H1 (cell line): ENCODE data around the gene CAMK2G. TPM values are rescaled to one million over a fixed set of nuclear protein-coding genes. Genes with fewer than 3 reads are reported as not detected.

Experiments used
- CTCF ChIA-PET: fragments of 300-600 bp; sonication (Branson Sonifier 250); formaldehyde crosslinking; loops from one replicate; lab custom pipeline; 2021; ENCODE audit not compliant: partially characterized antibody; lab: Charles Lee
- POLR2A ChIA-PET: fragments of 300-600 bp; sonication (Branson Sonifier 250); formaldehyde crosslinking; loops from one replicate; lab custom pipeline; 2021; ENCODE audit warnings: inconsistent platforms; ENCODE audit not compliant: partially characterized antibody; lab: Charles Lee
- DNase-seq, 2 experiments: peaks; one replicate each; pipeline versions ENCODE4 v3.0.0 to v3.0.0-alpha.2; 2010 to 2022; ENCODE audit warnings: low spot score in 2 of 2, low read depth in 1 of 2, mixed read lengths in 1 of 2
- FAIRE-seq: peaks from 2 replicates; lab custom pipeline; 2011; peaks lifted over from hg19 to GRCh38; lab: Jason Lieb, UNC
- H2AFZ ChIP-seq: 2 replicates; pipeline ENCODE4 v1.8.1; 2012; ENCODE audit warnings: low read length, inconsistent platforms
- H2AK5ac ChIP-seq: 2 replicates; pipeline ENCODE4 v1.6.1; 2013; ENCODE audit warnings: low read depth, low read length
- H2BK120ac ChIP-seq: replicated peaks from 2 replicates; pipeline ENCODE3; 2013; ENCODE audit warnings: low read depth, low read length, inconsistent platforms
- H2BK12ac ChIP-seq: 2 replicates; pipeline ENCODE4 v1.6.1; 2013; ENCODE audit warnings: low read depth, low read length
- H2BK15ac ChIP-seq: 2 replicates; pipeline ENCODE4 v1.6.1; 2013; ENCODE audit warnings: low read length
- H2BK20ac ChIP-seq: 2 replicates; pipeline ENCODE4 v1.6.1; 2013; ENCODE audit warnings: low read length
- H2BK5ac ChIP-seq: 2 replicates; pipeline ENCODE4 v1.6.1; 2013; ENCODE audit warnings: low read depth, low read length
- H3K14ac ChIP-seq: 2 replicates; pipeline ENCODE4 v1.6.1; 2013; ENCODE audit warnings: inconsistent platforms; ENCODE audit not compliant: insufficient read length
- H3K18ac ChIP-seq: 2 replicates; pipeline ENCODE4 v1.6.1; 2013; ENCODE audit warnings: low read length; ENCODE audit errors: extremely low read depth
- H3K23ac ChIP-seq: 2 replicates; pipeline ENCODE4 v1.6.1; 2013; ENCODE audit warnings: inconsistent platforms; ENCODE audit not compliant: insufficient read length
- H3K23me2 ChIP-seq: 2 replicates; pipeline ENCODE4 v1.6.1; 2013; ENCODE audit warnings: low read depth, low read length
- H3K27ac ChIP-seq: 2 replicates; pipeline ENCODE4 v1.6.1; 2011; ENCODE audit warnings: low read depth, low read length, inconsistent platforms
- H3K27me3 ChIP-seq, 4 experiments: replicated peaks in 1 of 4; 1 replicate in 1 of 4; 2 replicates in 3 of 4; pipeline versions ENCODE4 v1.6.1 to v1.8.1; 2011 to 2013; ENCODE audit warnings: low read length in 3 of 4, mild to moderate bottlenecking in 3 of 4, inconsistent platforms in 2 of 4, mixed read lengths in 2 of 4, moderate library complexity in 1 of 4; ENCODE audit not compliant: control insufficient read depth in 3 of 4, insufficient read depth in 3 of 4; ENCODE audit errors: extremely low read depth in 1 of 4
- H3K36me3 ChIP-seq, 4 experiments: 2 replicates each; pipeline versions ENCODE4 v1.6.1 to v1.8.1; 2011 to 2013; ENCODE audit warnings: mild to moderate bottlenecking in 4 of 4, low read length in 3 of 4, moderate library complexity in 2 of 4, control low read depth in 1 of 4, inconsistent platforms in 1 of 4; ENCODE audit not compliant: insufficient read depth in 4 of 4, control insufficient read depth in 2 of 4
- H3K4ac ChIP-seq: replicated peaks from 2 replicates; pipeline ENCODE3; 2013; ENCODE audit warnings: low read length, low read depth, mixed read lengths, inconsistent platforms; ENCODE audit not compliant: insufficient read length
- H3K4me1 ChIP-seq, 4 experiments: replicated peaks in 1 of 4; 1 replicate in 1 of 4; 2 replicates in 3 of 4; pipeline versions ENCODE4 v1.6.1 to v1.8.1; 2011 to 2013; ENCODE audit warnings: low read length in 3 of 4, inconsistent platforms in 2 of 4, mixed read lengths in 1 of 4; ENCODE audit not compliant: insufficient read depth in 4 of 4, control insufficient read depth in 3 of 4
- H3K4me2 ChIP-seq, 2 experiments: 2 replicates each; pipeline versions ENCODE4 v1.6.1 to v1.8.1; 2011 to 2013; ENCODE audit warnings: low read depth in 2 of 2, low read length in 2 of 2, control low read depth in 1 of 2, inconsistent platforms in 1 of 2, mild to moderate bottlenecking in 1 of 2; ENCODE audit not compliant: insufficient read depth in 1 of 2
- H3K4me3 ChIP-seq, 4 experiments: fragments of 200-600, 300-600 bp in 1 of 4; sonication (generic), shearing (Covaris generic), sonication (Bioruptor Twin) in 1 of 4; 2 replicates each; pipeline versions ENCODE4 v1.5.1 to v1.8.1; 2011 to 2016; ENCODE audit warnings: low read length in 4 of 4, low read depth in 3 of 4, control low read depth in 2 of 4, inconsistent platforms in 2 of 4, mild to moderate bottlenecking in 2 of 4, mixed read lengths in 1 of 4, moderate library complexity in 1 of 4; ENCODE audit not compliant: insufficient read depth in 2 of 4; ENCODE audit errors: extremely low read depth in 1 of 4
- H3K56ac ChIP-seq: replicated peaks from 2 replicates; pipeline ENCODE3; 2013; ENCODE audit warnings: low read depth, mild to moderate bottlenecking, mixed read lengths, low read length, inconsistent platforms; ENCODE audit not compliant: insufficient read length
- H3K79me1 ChIP-seq: 2 replicates; pipeline ENCODE4 v1.6.1; 2013; ENCODE audit warnings: low read depth, low read length, control low read depth
- H3K79me2 ChIP-seq, 2 experiments: 2 replicates each; pipeline versions ENCODE4 v1.6.1 to v1.8.1; 2012 to 2013; ENCODE audit warnings: low read length in 2 of 2, mild to moderate bottlenecking in 2 of 2, inconsistent platforms in 1 of 2; ENCODE audit not compliant: insufficient read depth in 2 of 2, control insufficient read depth in 1 of 2
- H3K9ac ChIP-seq, 4 experiments: replicated peaks in 1 of 4; 1 replicate in 1 of 4; 2 replicates in 3 of 4; pipeline versions ENCODE4 v1.6.1 to v1.8.1; 2011 to 2013; ENCODE audit warnings: low read depth in 3 of 4, low read length in 3 of 4, control low read depth in 2 of 4, mild to moderate bottlenecking in 2 of 4, moderate library complexity in 2 of 4, inconsistent platforms in 1 of 4; ENCODE audit errors: extremely low read depth in 1 of 4
- H3K9me3 ChIP-seq, 2 experiments: 2 replicates each; pipeline versions ENCODE4 v1.6.1 to v1.8.1; 2012 to 2013; ENCODE audit warnings: mild to moderate bottlenecking in 2 of 2, moderate library complexity in 2 of 2, control low read depth in 1 of 2, inconsistent platforms in 1 of 2, low read depth in 1 of 2, low read length in 1 of 2, mixed read lengths in 1 of 2; ENCODE audit not compliant: insufficient read depth in 2 of 2
- H4K20me1 ChIP-seq, 2 experiments: replicated peaks in 1 of 2; 2 replicates each; pipeline versions ENCODE3 to v1.8.1; 2011 to 2013; ENCODE audit warnings: inconsistent platforms in 2 of 2, low read length in 2 of 2, mild to moderate bottlenecking in 1 of 2; ENCODE audit not compliant: insufficient read depth in 2 of 2, control insufficient read depth in 1 of 2
- H4K5ac ChIP-seq: 2 replicates; pipeline ENCODE4 v1.6.1; 2013; ENCODE audit warnings: low read length, low read depth, mixed read lengths, inconsistent platforms; ENCODE audit not compliant: insufficient read length
- H4K8ac ChIP-seq: 2 replicates; pipeline ENCODE4 v1.8.0; 2013; ENCODE audit warnings: mild to moderate bottlenecking, moderate library complexity, low read length, inconsistent platforms; ENCODE audit not compliant: insufficient read depth; ENCODE audit errors: extremely low read depth
- H4K91ac ChIP-seq: replicated peaks from 2 replicates; pipeline ENCODE3; 2013; ENCODE audit warnings: low read length, mixed read lengths, inconsistent platforms; ENCODE audit not compliant: insufficient read length
- ASH2L ChIP-seq: fragments of 200-600, 300-600 bp; sonication (generic); IDR thresholded peaks from one replicate; pipeline ENCODE4 v1.7.1; 2017; ENCODE audit warnings: low read length
- CREB1 ChIP-seq: IDR thresholded peaks from 2 replicates; pipeline ENCODE4 v1.6.1; 2012; ENCODE audit warnings: inconsistent platforms
- HDAC2 ChIP-seq, 2 experiments: fragments of 300-600 bp in 1 of 2; sonication (generic) in 1 of 2; IDR thresholded peaks; 2 replicates each; pipeline ENCODE4 v1.6.1; 2011 to 2012; ENCODE audit warnings: low read depth in 2 of 2, low read length in 2 of 2, mild to moderate bottlenecking in 2 of 2, moderate library complexity in 2 of 2, borderline replicate concordance in 1 of 2, inconsistent platforms in 1 of 2
- KDM5A ChIP-seq: fragments of 200-600 bp; IDR thresholded peaks from 2 replicates; pipeline ENCODE4 v1.7.1; 2012; ENCODE audit warnings: mild to moderate bottlenecking, low read length, inconsistent platforms, mixed read lengths
- NANOG ChIP-seq: IDR thresholded peaks from 2 replicates; pipeline ENCODE4 v1.6.1; 2011; ENCODE audit warnings: low read length, low read depth, mild to moderate bottlenecking, inconsistent platforms; ENCODE audit not compliant: insufficient read depth, poor library complexity, severe bottlenecking
- RAD21 ChIP-seq, 2 experiments: IDR thresholded peaks in 1 of 2; conservative IDR thresholded peaks in 1 of 2; 2 replicates each; pipeline ENCODE4 v1.6.1; 2011; ENCODE audit warnings: low read depth in 2 of 2, low read length in 2 of 2, improper control_type of control experiment in 1 of 2, inconsistent platforms in 1 of 2, mild to moderate bottlenecking in 1 of 2, moderate library complexity in 1 of 2
- RFX5 ChIP-seq: IDR thresholded peaks from 2 replicates; pipeline ENCODE4 v1.6.1; 2011; ENCODE audit warnings: low read depth, low read length, improper control_type of control experiment, borderline replicate concordance
- SIRT6 ChIP-seq: IDR thresholded peaks from one replicate; pipeline ENCODE4 v1.7.1; 2012; ENCODE audit warnings: low read length, inconsistent platforms
- SP1 ChIP-seq: IDR thresholded peaks from 2 replicates; pipeline ENCODE4 v1.6.1; 2011; ENCODE audit warnings: low read depth, low read length
- SUZ12 ChIP-seq: fragments of 200-600 bp; sonication (generic); IDR thresholded peaks from 2 replicates; pipeline ENCODE4 v1.6.1; 2012; ENCODE audit warnings: mild to moderate bottlenecking, inconsistent platforms, low read length, moderate library complexity, mixed read lengths
- YY1 ChIP-seq: IDR thresholded peaks from 2 replicates; pipeline ENCODE4 v1.6.1; 2011; ENCODE audit warnings: low read depth, mild to moderate bottlenecking, low read length
- WGBS, 2 experiments: shearing (Covaris generic) in 1 of 2; methylation state at CpG; one replicate each; pipeline versions ENCODE4 v1.1.6 to v1.1.7; 2013 to 2015; ENCODE audit warnings: low lambda C conversion rate in 2 of 2, mixed read lengths in 2 of 2, inconsistent platforms in 1 of 2, low coverage in 1 of 2, missing lambda C conversion rate in 1 of 2; ENCODE audit not compliant: insufficient replicate concordance in 2 of 2, insufficient coverage in 1 of 2, insufficient read length in 1 of 2; ENCODE audit errors: extremely low coverage in 1 of 2, missing lambda C conversion rate in 1 of 2; 5-methylcytosine and 5-hydroxymethylcytosine counted together
- polyA plus RNA-seq, 7 experiments: library from polyadenylated mRNA; depleted of rRNA in 3 of 7; stranded (reverse) in 5 of 7; unstranded in 2 of 7; fragments of >200 nt in 5 of 7; fragments of 200-250 nt in 2 of 7; gene quantifications; 1 replicate in 5 of 7; 2 replicates in 1 of 7; 4 replicates in 1 of 7; pipeline versions ENCODE4 v1.2.1 to v1.2.3, GENCODE V29; 2011 to 2013; ENCODE audit warnings: missing spikeins in 2 of 7, mixed read lengths in 2 of 7
- total RNA-seq: library from RNA; stranded (reverse); fragmentation: NEBNext Ultra II Directional; extraction: Animal tissue kit (Norgen Biotek cat#: 25700); gene quantifications from 2 replicates; pipeline ENCODE4 v1.2.1, GENCODE V29; 2021
- TF ChIP-seq, protein P1 (sequence below): IDR thresholded peaks from 2 replicates; pipeline ENCODE4 v1.6.1; 2012; ENCODE audit warnings: inconsistent platforms

The CAMK2G gene
- total and polyA plus RNA-seq, 2 of the 8 experiments (the other 6 are each of a cell fraction or from before 2014, with no cell fraction given), result 28.9 to 31.7 TPM

GRCh38 chr10:73915206-73915851 is 41.0 kb upstream of the CAMK2G start:
- DNase-seq, result no peak
- H2BK20ac ChIP-seq, result no peak overlapping the region
- H2BK12ac ChIP-seq, result no peak overlapping the region
- H3K23ac ChIP-seq, result no peak overlapping the region
- H4K91ac ChIP-seq, result no peak overlapping the region
- no peak overlapping the region for H2AK5ac ChIP-seq
- no peak overlapping the region for H2BK120ac ChIP-seq
- H3K9ac ChIP-seq, result no peak overlapping the region
- H3K18ac ChIP-seq, result no peak overlapping the region
- no peaks in the 10 kb centered on the region for H3K79me2 ChIP-seq
- no peak overlapping the region for H4K5ac ChIP-seq
- H3K27me3 ChIP-seq, result peaks cover 3 to 14% (median 11%) of the 10 kb centered on the region in 4 experiments; a peak in 6 of 7 replicates
- FAIRE-seq, result no peak
- no peak overlapping the region for H2AFZ ChIP-seq
- no peak overlapping the region for H2BK5ac ChIP-seq
- H3K36me3 ChIP-seq, result no peaks in the 10 kb centered on the region
- H3K23me2 ChIP-seq, result peaks cover 10% of the 10 kb centered on the region; the same call in 1 of the 2 replicates
- H3K14ac ChIP-seq, result no peak overlapping the region
- H4K8ac ChIP-seq, result no peak overlapping the region
- no peak overlapping the region for H3K4ac ChIP-seq
- CTCF ChIA-PET, result interaction anchor here (1.1 to 4.5 kb wide), 4 partner anchors 8 to 35 kb away, joined by 3 to 32 read pairs (median 8); no protein-coding TSS in a partner anchor
- TF ChIP-seq YY1 (no peak), RAD21 (IDR thresholded peaks at IDR 0.05 in 1 of 2, conservative IDR thresholded peaks at IDR 0.05 in 1 of 2; ENCODE audit: low read depth in 2 of 2, low read length in 2 of 2) (no peak), SP1 (no peak), SIRT6 (no peak), ASH2L (no peak), HDAC2 (IDR thresholded peaks at IDR 0.05; ENCODE audit: borderline replicate concordance in 1 of 2, low read depth in 2 of 2, low read length in 2 of 2) (no peak), RFX5 (no peak), NANOG (no peak), KDM5A (no peak), SUZ12 (no peak), CREB1 (no peak)
- TF ChIP-seq, protein P1, sequence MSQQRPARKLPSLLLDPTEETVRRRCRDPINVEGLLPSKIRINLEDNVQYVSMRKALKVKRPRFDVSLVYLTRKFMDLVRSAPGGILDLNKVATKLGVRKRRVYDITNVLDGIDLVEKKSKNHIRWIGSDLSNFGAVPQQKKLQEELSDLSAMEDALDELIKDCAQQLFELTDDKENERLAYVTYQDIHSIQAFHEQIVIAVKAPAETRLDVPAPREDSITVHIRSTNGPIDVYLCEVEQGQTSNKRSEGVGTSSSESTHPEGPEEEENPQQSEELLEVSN, result no peak
- no peaks in the 10 kb centered on the region for H3K79me1 ChIP-seq
- H4K20me1 ChIP-seq, result no peaks in the 10 kb centered on the region
- H3K56ac ChIP-seq, result no peak overlapping the region
- POLR2A ChIA-PET, result interaction anchor here (0.6 to 1.7 kb wide), 5 partner anchors 9 to 86 kb away, joined by 3 to 5 read pairs (median 3); no protein-coding TSS in a partner anchor
- no peak overlapping the region for H2BK15ac ChIP-seq
- no peak overlapping the region for H3K4me2 ChIP-seq
- H3K4me1 ChIP-seq, result peaks cover 3 to 20% (median 17%) of the 10 kb centered on the region in 4 experiments
- no peak overlapping the region for H3K4me3 ChIP-seq
- no peak overlapping the region for H3K27ac ChIP-seq
- 95% methylated on average over 8 of the region's 8 CpGs; no CpG with 5 or more reads in 1 of the 2 experiments for WGBS, 2 experiments
- no peaks in the 10 kb centered on the region for H3K9me3 ChIP-seq
